SK-N-SH (cell line): ENCODE data around the gene LHPP.

ENCODE experiments used
- EZH2phosphoT487 ChIP-seq: fragments of 200-600 bp; sonication (generic); IDR thresholded peaks from 2 replicates; pipeline ENCODE4 v1.6.1; 2017; ENCODE audit warnings: low read depth, mixed run types, mild to moderate bottlenecking, antibody characterized with exemption, moderate library complexity, borderline replicate concordance
- GABPA ChIP-seq: IDR thresholded peaks from 2 replicates; pipeline ENCODE4 v1.4.0; 2012; ENCODE audit warnings: low read depth, mild to moderate bottlenecking
- SIN3A ChIP-seq: IDR thresholded peaks from 2 replicates; pipeline ENCODE4 v1.6.1; 2012; ENCODE audit warnings: low read depth, mild to moderate bottlenecking, low read length, moderate library complexity, borderline replicate concordance
- TAF1 ChIP-seq: IDR thresholded peaks from 2 replicates; pipeline ENCODE4 v1.6.1; 2012; ENCODE audit warnings: low read depth, mild to moderate bottlenecking, low read length, moderate library complexity, borderline replicate concordance
- TF ChIP-seq, protein P1 (sequence below): fragments of 200-600 bp; sonication (generic); IDR thresholded peaks from 2 replicates; pipeline ENCODE4 v1.6.1; 2017; ENCODE audit warnings: antibody characterized with exemption, mild to moderate bottlenecking, moderate library complexity

DNA sequence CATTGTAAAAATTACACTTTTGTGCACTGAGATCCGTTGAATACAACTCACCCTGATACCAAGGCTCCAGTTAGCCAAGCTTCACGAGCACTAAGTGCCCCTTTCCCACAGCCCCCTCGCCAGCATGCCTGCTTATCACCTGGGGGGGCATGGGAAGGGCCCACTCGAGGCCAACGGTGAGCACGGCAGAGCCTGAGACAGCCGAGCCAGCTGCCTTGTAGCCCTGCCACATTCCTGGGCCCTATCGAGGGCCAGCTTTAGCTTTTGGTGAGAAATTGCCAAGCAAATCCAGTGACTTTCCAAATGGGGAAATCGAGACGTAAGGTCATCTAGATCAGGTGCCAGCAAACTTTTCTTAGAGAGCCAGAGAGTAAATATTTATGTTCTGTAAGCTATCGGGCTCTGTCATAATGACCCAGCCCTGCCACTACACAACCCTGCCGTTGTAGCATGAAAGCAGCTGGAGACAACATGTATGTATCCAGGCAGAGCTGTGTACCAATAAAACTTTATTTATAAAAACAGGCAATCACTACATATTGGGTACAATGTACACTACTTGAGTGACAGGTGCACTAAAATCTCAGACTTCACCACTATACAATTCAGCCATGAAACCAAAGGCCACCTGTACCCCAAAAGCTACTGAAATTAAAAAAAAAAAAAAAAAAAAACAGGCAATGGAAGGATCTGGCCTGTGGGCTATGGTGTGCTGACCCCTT lies 198.9 kb downstream of the LHPP start:
- TF ChIP-seq, protein P1, sequence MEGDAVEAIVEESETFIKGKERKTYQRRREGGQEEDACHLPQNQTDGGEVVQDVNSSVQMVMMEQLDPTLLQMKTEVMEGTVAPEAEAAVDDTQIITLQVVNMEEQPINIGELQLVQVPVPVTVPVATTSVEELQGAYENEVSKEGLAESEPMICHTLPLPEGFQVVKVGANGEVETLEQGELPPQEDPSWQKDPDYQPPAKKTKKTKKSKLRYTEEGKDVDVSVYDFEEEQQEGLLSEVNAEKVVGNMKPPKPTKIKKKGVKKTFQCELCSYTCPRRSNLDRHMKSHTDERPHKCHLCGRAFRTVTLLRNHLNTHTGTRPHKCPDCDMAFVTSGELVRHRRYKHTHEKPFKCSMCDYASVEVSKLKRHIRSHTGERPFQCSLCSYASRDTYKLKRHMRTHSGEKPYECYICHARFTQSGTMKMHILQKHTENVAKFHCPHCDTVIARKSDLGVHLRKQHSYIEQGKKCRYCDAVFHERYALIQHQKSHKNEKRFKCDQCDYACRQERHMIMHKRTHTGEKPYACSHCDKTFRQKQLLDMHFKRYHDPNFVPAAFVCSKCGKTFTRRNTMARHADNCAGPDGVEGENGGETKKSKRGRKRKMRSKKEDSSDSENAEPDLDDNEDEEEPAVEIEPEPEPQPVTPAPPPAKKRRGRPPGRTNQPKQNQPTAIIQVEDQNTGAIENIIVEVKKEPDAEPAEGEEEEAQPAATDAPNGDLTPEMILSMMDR: no peak
- no peak for TF ChIP-seq SIN3A
- no peak for TF ChIP-seq GABPA
- TF ChIP-seq TAF1: no peak
- no peak for TF ChIP-seq EZH2phosphoT487
